CD4-positive, CD25-positive, alpha-beta regulatory T cell (primary cell): ENCODE data around the gene SYT3. TPM values are rescaled to one million over a fixed set of nuclear protein-coding genes. Genes with fewer than 3 reads are reported as not detected.

Experiments
- ATAC-seq, 2 donors: fragments of 150-1000 bp; cut with Tn5 transposase; one replicate each; pipeline ENCODE4 v1.10.0; 2021; ENCODE audit warnings: low read depth in 2 of 2, moderate number of reproducible peaks in 2 of 2, moderate library complexity in 1 of 2
- DNase-seq, 3 donors: peaks; one replicate each; pipeline versions ENCODE4 v3.0.0 to v3.0.0-alpha.2; 2012 to 2022; ENCODE audit warnings: mixed read lengths in 1 of 3
- H3K27ac ChIP-seq: one replicate; pipeline ENCODE4 v1.7.0; 2013; ENCODE audit warnings: mild to moderate bottlenecking, low read length; ENCODE audit not compliant: insufficient read depth, poor library complexity, severe bottlenecking
- H3K27me3 ChIP-seq: one replicate; pipeline ENCODE4 v1.7.0; 2013; ENCODE audit warnings: low read length; ENCODE audit not compliant: control insufficient read depth, insufficient read depth
- H3K36me3 ChIP-seq: one replicate; pipeline ENCODE4 v1.7.0; 2013; ENCODE audit warnings: mild to moderate bottlenecking, low read length, moderate library complexity; ENCODE audit not compliant: control insufficient read depth, insufficient read depth
- H3K4me1 ChIP-seq: 2 replicates; pipeline ENCODE4 v1.7.0; 2013; ENCODE audit warnings: mild to moderate bottlenecking, low read length; ENCODE audit not compliant: insufficient read depth, control insufficient read depth, poor library complexity, severe bottlenecking
- H3K4me3 ChIP-seq: one replicate; pipeline ENCODE4 v1.7.0; 2013; ENCODE audit warnings: low read depth, mild to moderate bottlenecking, low read length, moderate library complexity
- H3K9me3 ChIP-seq, 2 experiments: 1 replicate in 1 of 2; 2 replicates in 1 of 2; pipeline ENCODE4 v1.7.0; 2013; ENCODE audit warnings: low read length in 2 of 2, mild to moderate bottlenecking in 1 of 2, moderate library complexity in 1 of 2; ENCODE audit not compliant: control insufficient read depth in 2 of 2
- H3K27ac Mint-ChIP-seq, 3 donors: one replicate each; pipeline ENCODE4 v1.8.0; 2020 to 2022; ENCODE audit warnings: mild to moderate bottlenecking in 3 of 3, mixed read lengths in 3 of 3, moderate library complexity in 2 of 3
- H3K27me3 Mint-ChIP-seq: one replicate; pipeline ENCODE4 v1.8.0; 2022; ENCODE audit warnings: mild to moderate bottlenecking, mixed read lengths
- H3K36me3 Mint-ChIP-seq: one replicate; pipeline ENCODE4 v1.8.0; 2020; ENCODE audit warnings: mixed read lengths
- H3K4me1 Mint-ChIP-seq, 4 donors: one replicate each; pipeline ENCODE4 v1.8.0; 2020 to 2022; ENCODE audit warnings: mixed read lengths in 4 of 4, mild to moderate bottlenecking in 1 of 4
- H3K4me3 Mint-ChIP-seq, 4 donors: one replicate each; pipeline ENCODE4 v1.8.0; 2020 to 2022; ENCODE audit warnings: mild to moderate bottlenecking in 4 of 4, mixed read lengths in 4 of 4, moderate library complexity in 3 of 4
- H3K9me3 Mint-ChIP-seq, 7 donors: one replicate each; pipeline ENCODE4 v1.8.0; 2020 to 2022; ENCODE audit warnings: mixed read lengths in 7 of 7, mild to moderate bottlenecking in 3 of 7, moderate library complexity in 2 of 7
- polyA plus RNA-seq, 4 donors: library from polyadenylated mRNA; unstranded; fragments of 300-500 nt; fragmentation: Illumina TruSeq; gene quantifications; one replicate each; pipeline ENCODE4 v1.2.3, GENCODE V29; 2021
- total RNA-seq: library from RNA; stranded (reverse); gene quantifications from one replicate; pipeline ENCODE4 v1.2.3, GENCODE V29; 2022

The SYT3 gene
- total and polyA plus RNA-seq, 5 donors from 2014 or later = not detected

DNA sequence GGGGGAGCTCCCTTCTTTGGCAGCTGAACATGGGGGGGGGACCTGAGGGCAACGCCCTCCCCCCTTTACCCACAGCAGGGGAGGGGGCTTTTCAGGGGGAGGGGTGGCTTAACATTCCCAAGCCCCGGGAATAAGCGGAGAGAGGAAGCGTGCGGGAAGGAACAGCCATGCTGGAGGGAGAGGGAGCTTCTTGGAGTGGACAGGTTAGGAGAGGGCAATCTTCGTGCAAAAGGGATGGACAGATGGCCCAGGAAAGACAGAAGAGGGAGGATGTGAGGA, 20.3 kb upstream of the SYT3 start:
- Histone ChIP-seq H3K9me3 (peaks cover 3 to 10% of the 10 kb centered on the region in 2 experiments), H3K4me3 (no peak overlapping the region), H3K4me1 (peaks cover 16% of the 10 kb centered on the region), H3K36me3 (no peaks in the 10 kb centered on the region), H3K27me3 (peaks cover 7% of the 10 kb centered on the region), H3K27ac (no peak overlapping the region)
- H3K9me3 Mint-ChIP-seq = peaks cover 0 to 19% (median 5%) of the 10 kb centered on the region in 7 donors
- H3K27ac Mint-ChIP-seq = no peak overlapping the region
- no peaks in the 10 kb centered on the region for H3K36me3 Mint-ChIP-seq
- ATAC-seq (no peak), DNase-seq (no peak)
- peaks cover 55% of the 10 kb centered on the region for H3K27me3 Mint-ChIP-seq
- H3K4me3 Mint-ChIP-seq = peak overlapping the region in 1 of 4 donors; percentile 66
- peaks cover 6 to 23% (median 13%) of the 10 kb centered on the region in 4 donors for H3K4me1 Mint-ChIP-seq

DNA sequence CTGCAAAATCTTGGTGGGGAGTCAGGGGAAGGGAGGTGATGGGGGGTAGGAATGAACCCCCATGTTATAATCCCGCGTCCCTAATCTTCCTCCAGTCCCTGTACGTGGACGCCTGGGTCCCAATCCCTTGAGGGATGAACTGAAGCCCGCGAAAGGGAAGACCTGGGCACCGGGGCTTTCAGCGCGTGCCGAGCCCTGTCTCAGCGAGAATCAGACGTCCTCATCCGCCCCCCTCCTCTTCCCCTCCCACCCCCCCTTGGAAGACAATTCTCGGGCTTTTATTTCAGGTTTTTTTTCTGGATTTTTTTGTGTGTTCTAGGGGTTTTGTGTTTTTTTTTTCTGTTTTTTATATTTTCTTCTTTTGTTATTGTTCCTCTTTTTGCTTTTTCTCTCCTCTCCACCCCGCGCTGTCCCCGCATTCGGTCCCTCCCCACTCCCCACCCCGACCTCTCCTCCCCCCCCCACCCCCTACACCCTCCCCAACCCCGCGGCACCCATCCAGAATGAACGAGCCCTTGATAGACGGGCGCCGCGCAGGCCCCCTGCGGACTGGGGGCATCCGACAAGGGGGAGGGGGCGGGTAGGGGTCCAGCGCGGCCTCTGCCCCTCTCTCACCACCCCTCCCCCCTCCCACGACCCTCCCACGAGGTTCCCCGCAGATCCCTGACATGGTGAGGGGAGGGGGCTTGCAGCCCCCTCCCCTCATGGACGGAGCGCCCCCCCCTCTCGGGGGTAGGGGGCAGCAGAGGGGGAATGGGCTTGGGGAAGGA, 19.8 kb upstream of the SYT3 start:
- H3K4me3 Mint-ChIP-seq = peak overlapping the region in 2 of 4 donors; percentile 41 to 69
- Histone ChIP-seq H3K4me3 (no peak overlapping the region), H3K9me3 (peaks cover 3 to 13% of the 10 kb centered on the region in 2 experiments), H3K27me3 (peaks cover 7% of the 10 kb centered on the region), H3K4me1 (peaks cover 16% of the 10 kb centered on the region), H3K27ac (no peak overlapping the region), H3K36me3 (no peaks in the 10 kb centered on the region)
- H3K27me3 Mint-ChIP-seq = peaks cover 55% of the 10 kb centered on the region
- no peaks in the 10 kb centered on the region for H3K36me3 Mint-ChIP-seq
- ATAC-seq (no peak), DNase-seq (no peak)
- H3K9me3 Mint-ChIP-seq = peaks cover 0 to 21% (median 8%) of the 10 kb centered on the region in 7 donors
- H3K4me1 Mint-ChIP-seq = peaks cover 6 to 23% (median 13%) of the 10 kb centered on the region in 4 donors
- H3K27ac Mint-ChIP-seq = peak overlapping the region in 1 of 3 donors; percentile 38

DNA sequence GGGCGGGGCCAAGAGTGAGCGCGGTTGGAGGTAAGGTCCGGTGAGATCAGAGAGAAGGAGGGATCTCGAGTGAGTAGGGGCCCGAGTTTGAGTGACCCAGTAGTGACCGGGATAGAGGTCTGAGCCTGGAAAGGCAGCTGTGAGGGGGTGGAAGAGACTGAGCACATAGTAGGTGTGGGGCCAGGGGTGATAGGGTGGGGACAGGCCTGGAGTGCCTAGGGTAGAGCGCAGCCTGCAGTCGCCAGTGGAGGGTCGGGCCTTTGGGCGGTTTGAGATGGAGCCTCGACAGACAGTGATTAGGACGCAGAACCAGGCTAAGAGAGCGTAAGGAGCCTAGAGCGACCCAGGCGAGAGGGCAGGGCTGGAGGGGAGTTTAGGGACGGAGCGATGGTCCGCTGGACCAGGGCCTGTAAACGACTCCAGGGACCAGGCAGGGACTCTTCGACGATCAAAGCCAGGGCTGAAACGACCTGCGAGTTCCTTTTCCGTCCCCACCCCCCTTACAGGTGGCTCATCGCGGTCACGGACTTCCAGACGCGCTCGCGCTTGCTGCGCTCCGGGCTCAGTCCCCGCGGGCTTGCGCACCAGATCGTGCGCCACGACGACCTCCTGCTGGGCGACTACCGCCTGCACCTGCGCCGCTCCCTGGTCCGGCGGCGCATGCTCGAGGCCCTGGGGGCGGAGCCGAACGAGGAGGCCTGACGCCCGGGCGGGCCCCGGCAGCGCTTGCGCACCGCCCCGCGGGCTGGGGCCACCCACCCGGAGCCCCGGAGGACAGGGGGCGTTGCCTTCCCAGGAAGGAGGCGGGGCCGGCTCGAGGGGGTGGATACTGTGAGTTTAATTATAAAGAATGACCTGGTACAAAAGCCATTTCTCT, 19.0 kb upstream of the SYT3 start:
- peaks cover 7% of the 10 kb centered on the region for H3K27me3 ChIP-seq
- H3K27me3 Mint-ChIP-seq = peaks cover 47% of the 10 kb centered on the region
- H3K27ac ChIP-seq = no peak overlapping the region
- H3K4me1 ChIP-seq = peaks cover 16% of the 10 kb centered on the region
- H3K9me3 ChIP-seq = peaks cover 3 to 13% of the 10 kb centered on the region in 2 experiments
- peaks cover 6 to 23% (median 13%) of the 10 kb centered on the region in 4 donors for H3K4me1 Mint-ChIP-seq
- ATAC-seq (peak; percentile 8 to 22), DNase-seq (peak in 2 of 3 donors; percentile 7 to 41)
- peak overlapping the region; percentile 45 to 69 (median 54) for H3K4me3 Mint-ChIP-seq
- peak overlapping the region in 1 of 3 donors; percentile 62 for H3K27ac Mint-ChIP-seq
- no peak overlapping the region for H3K4me3 ChIP-seq
- H3K9me3 Mint-ChIP-seq = peaks cover 0 to 21% (median 8%) of the 10 kb centered on the region in 7 donors
- no peaks in the 10 kb centered on the region for H3K36me3 ChIP-seq
- no peaks in the 10 kb centered on the region for H3K36me3 Mint-ChIP-seq

GRCh38 chr19:50657712-50658440, 18.2 kb upstream of the SYT3 start:
- ATAC-seq (peak; percentile 82 to 90), DNase-seq (peak; percentile 41 to 71 (median 52))
- Histone ChIP-seq H3K27me3 (peaks cover 7% of the 10 kb centered on the region), H3K4me3 (no peak overlapping the region), H3K4me1 (peaks cover 16% of the 10 kb centered on the region), H3K9me3 (peaks cover 3 to 13% of the 10 kb centered on the region in 2 experiments), H3K36me3 (no peaks in the 10 kb centered on the region), H3K27ac (no peak overlapping the region)
- Mint-ChIP-seq H3K36me3 (no peaks in the 10 kb centered on the region), H3K27ac (peak overlapping the region in 1 of 3 donors; percentile 62), H3K9me3 (peaks cover 0 to 21% (median 8%) of the 10 kb centered on the region in 7 donors), H3K27me3 (peaks cover 43% of the 10 kb centered on the region), H3K4me1 (peaks cover 6 to 20% (median 10%) of the 10 kb centered on the region in 4 donors), H3K4me3 (peak overlapping the region; percentile 10 to 59 (median 46))

- H3K27ac ChIP-seq = no peak overlapping the region
- peaks cover 6 to 20% (median 10%) of the 10 kb centered on the region in 4 donors for H3K4me1 Mint-ChIP-seq
- ATAC-seq = no peak
- no peaks in the 10 kb centered on the region for H3K36me3 ChIP-seq
- peaks cover 16% of the 10 kb centered on the region for H3K4me1 ChIP-seq
- H3K27me3 Mint-ChIP-seq = peaks cover 45% of the 10 kb centered on the region
- no peak overlapping the region for H3K27ac Mint-ChIP-seq
- H3K36me3 Mint-ChIP-seq = no peaks in the 10 kb centered on the region
- no peak for DNase-seq
- H3K27me3 ChIP-seq = peaks cover 7% of the 10 kb centered on the region
- H3K4me3 ChIP-seq = no peak overlapping the region
- H3K9me3 Mint-ChIP-seq = peaks cover 0 to 21% (median 8%) of the 10 kb centered on the region in 7 donors
- peaks cover 3 to 13% of the 10 kb centered on the region in 2 experiments for H3K9me3 ChIP-seq
- peak overlapping the region in 3 of 4 donors; percentile 45 to 59 (median 48) for H3K4me3 Mint-ChIP-seq
These were observed 17.6 kb upstream of the SYT3 start for GRCh38 chr19:50657222-50657669.

GRCh38 chr19:50654882-50655281, 15.2 kb upstream of the SYT3 start:
- Histone ChIP-seq H3K9me3 (peaks cover 3 to 13% of the 10 kb centered on the region in 2 experiments), H3K27ac (no peak overlapping the region), H3K4me3 (no peak overlapping the region), H3K4me1 (peaks cover 16% of the 10 kb centered on the region), H3K36me3 (no peaks in the 10 kb centered on the region), H3K27me3 (peaks cover 7% of the 10 kb centered on the region)
- no peak overlapping the region for H3K4me3 Mint-ChIP-seq
- peaks cover 6 to 17% (median 10%) of the 10 kb centered on the region in 4 donors for H3K4me1 Mint-ChIP-seq
- DNase-seq = no peak
- no peak overlapping the region for H3K27ac Mint-ChIP-seq
- no peaks in the 10 kb centered on the region for H3K36me3 Mint-ChIP-seq
- peaks cover 39% of the 10 kb centered on the region for H3K27me3 Mint-ChIP-seq
- no peak for ATAC-seq
- H3K9me3 Mint-ChIP-seq = peaks cover 0 to 19% (median 9%) of the 10 kb centered on the region in 7 donors

DNA sequence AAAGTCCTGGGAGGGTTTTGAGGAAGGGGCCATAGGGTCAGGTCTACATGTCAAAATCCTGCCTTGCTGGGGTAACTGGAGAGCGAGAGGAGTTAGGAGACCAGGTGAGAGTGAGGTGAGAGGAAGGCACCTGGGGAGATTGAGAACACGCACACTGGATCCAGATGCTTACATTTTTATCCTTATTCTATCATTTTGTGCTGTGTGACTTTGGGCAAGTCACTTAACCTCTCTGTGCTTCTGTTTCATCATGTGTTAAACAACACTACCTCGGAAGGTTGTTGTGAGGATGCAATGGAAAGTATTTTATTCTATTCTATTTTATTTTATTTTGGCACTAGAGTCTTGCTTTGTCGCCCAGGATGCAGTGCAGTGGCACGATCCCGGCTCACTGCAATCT, 13.0 kb upstream of the SYT3 start:
- Histone ChIP-seq H3K27ac (no peak overlapping the region), H3K36me3 (no peaks in the 10 kb centered on the region), H3K9me3 (peaks cover 3 to 7% of the 10 kb centered on the region in 2 experiments), H3K4me3 (no peak overlapping the region), H3K27me3 (peaks cover 7% of the 10 kb centered on the region), H3K4me1 (peaks cover under 1% of the 10 kb centered on the region)
- Mint-ChIP-seq H3K4me1 (peaks cover 0 to 5% (median 4%) of the 10 kb centered on the region in 4 donors), H3K9me3 (peaks cover 0 to 14% (median 9%) of the 10 kb centered on the region in 7 donors), H3K36me3 (no peaks in the 10 kb centered on the region), H3K27me3 (peaks cover 29% of the 10 kb centered on the region), H3K27ac (no peak overlapping the region), H3K4me3 (no peak overlapping the region)
- ATAC-seq = no peak
- no peak for DNase-seq
